HL-60 (cell line): Measurements from ENCODE around the gene HEXD.

Experiments used
- CTCF ChIP-seq: IDR thresholded peaks from one replicate; pipeline ENCODE4 v1.5.1; 2011; ENCODE audit warnings: low read length, control low read depth, inconsistent platforms; ENCODE audit not compliant: insufficient read depth
- GABPA ChIP-seq: IDR thresholded peaks from 2 replicates; pipeline ENCODE4 v1.6.1; 2012; ENCODE audit warnings: low read depth
- POLR2AphosphoS5 ChIP-seq: IDR thresholded peaks from 2 replicates; pipeline ENCODE4 v1.6.1; 2012; ENCODE audit warnings: low read depth
- REST ChIP-seq: IDR thresholded peaks from 2 replicates; pipeline ENCODE4 v1.6.1; 2012; ENCODE audit warnings: low read depth; ENCODE audit not compliant: insufficient replicate concordance
- SPI1 ChIP-seq: IDR thresholded peaks from 2 replicates; pipeline ENCODE4 v1.6.1; 2012; ENCODE audit warnings: low read depth, mild to moderate bottlenecking, borderline replicate concordance

- TF ChIP-seq GABPA (no peak), CTCF (no peak), SPI1 (no peak), POLR2AphosphoS5 (no peak), REST (no peak)
Measured at GRCh38 chr17:82465023-82465603, 47.0 kb downstream of the HEXD start.
